K562 (cell line): ENCODE measurements around the gene SLC49A3. TPM values are rescaled to one million over a fixed set of nuclear protein-coding genes. Genes with fewer than 3 reads are reported as not detected.
A peak's percentile ranks its signal among the peaks of the same experiment; 100 is the strongest.

Experiments
- ATAC-seq: fragments of 200-7000 bp; cut with Tn5 transposase; 3 replicates; pipeline ENCODE4 v1.9.1; 2020; ENCODE audit warnings: moderate library complexity
- BruUV-seq: library from RNA; stranded (reverse); fragments of 400-500 nt; replicated peaks from 2 replicates; lab custom pipeline; 2021; lab: Mats Ljungman, UMichigan
- CTCF ChIA-PET: fragments of 300-600 bp; formaldehyde crosslinking; extraction: SDS; loops from one replicate; lab custom pipeline; 2021; ENCODE audit warnings: low intra/inter-chr PET ratio; lab: Yijun Ruan, JAX
- POLR2A ChIA-PET: fragments of 300-600, 350-650 bp; sonication (Branson Sonifier 250); formaldehyde crosslinking; extraction: SDS; loops from one replicate; lab custom pipeline; 2021; ENCODE audit warnings: antibody characterized with exemption, inconsistent platforms; lab: Yijun Ruan, JAX
- DNase-seq, 4 experiments: peaks; one replicate each; pipeline versions ENCODE4 v3.0.0 to v3.0.0-alpha.2; 2011 to 2018; ENCODE audit warnings: low spot score in 3 of 4, mixed read lengths in 3 of 4; ENCODE audit errors: extremely low read depth in 1 of 4
- FAIRE-seq: peaks from 2 replicates; lab custom pipeline; 2011; peaks lifted over from hg19 to GRCh38; lab: Jason Lieb, UNC
- H2AFZ ChIP-seq: 2 replicates; pipeline ENCODE4 v1.6.0; 2011; ENCODE audit warnings: low read depth, low read length, control low read depth, inconsistent platforms
- H3K27ac ChIP-seq: fragments of 200-600 bp; 3 replicates; pipeline ENCODE4 v1.8.0; 2011; ENCODE audit warnings: low read depth, mild to moderate bottlenecking, control low read depth, inconsistent platforms, low read length, moderate library complexity, mixed read lengths; ENCODE audit errors: extremely low read depth
- H3K27me3 ChIP-seq, 2 experiments: fragments of 300-600 bp in 1 of 2; 2 replicates in 1 of 2; 3 replicates in 1 of 2; pipeline versions ENCODE4 v1.6.0 to v1.8.0; 2011; ENCODE audit warnings: inconsistent platforms in 2 of 2, low read length in 2 of 2, mild to moderate bottlenecking in 1 of 2, mixed read lengths in 1 of 2, moderate library complexity in 1 of 2; ENCODE audit not compliant: control insufficient read depth in 2 of 2, insufficient read depth in 2 of 2
- H3K36me3 ChIP-seq: fragments of 300-600 bp; 3 replicates; pipeline ENCODE4 v1.8.0; 2011; ENCODE audit warnings: mild to moderate bottlenecking, low read length, inconsistent platforms; ENCODE audit not compliant: control insufficient read depth, insufficient read depth
- H3K4me1 ChIP-seq, 2 experiments: fragments of 200-600 bp in 1 of 2; replicated peaks in 1 of 2; 2 replicates in 1 of 2; 3 replicates in 1 of 2; pipeline versions ENCODE4 v1.5.1 to v1.8.0; 2011; ENCODE audit warnings: inconsistent platforms in 2 of 2, low read length in 2 of 2, mild to moderate bottlenecking in 1 of 2, mixed read lengths in 1 of 2, moderate library complexity in 1 of 2; ENCODE audit not compliant: control insufficient read depth in 2 of 2, insufficient read depth in 2 of 2
- H3K4me2 ChIP-seq: 2 replicates; pipeline ENCODE4 v1.6.1; 2011; ENCODE audit warnings: low read length, control low read depth, inconsistent platforms, mixed read lengths; ENCODE audit not compliant: insufficient read depth
- H3K4me3 ChIP-seq: fragments of 200-600 bp; sonication (generic), shearing (Covaris generic); 2 replicates; pipeline ENCODE4 v1.5.1; 2016; ENCODE audit warnings: control low read depth, inconsistent platforms
- H3K79me2 ChIP-seq: fragments of 200-600 bp; 3 replicates; pipeline ENCODE4 v1.8.0; 2011; ENCODE audit warnings: low read length, inconsistent platforms; ENCODE audit not compliant: control insufficient read depth, insufficient read depth
- H3K9ac ChIP-seq, 2 experiments: 2 replicates each; pipeline versions ENCODE4 v1.6.0 to v1.6.1; 2011; ENCODE audit warnings: low read depth in 2 of 2, low read length in 2 of 2, control low read depth in 1 of 2, inconsistent platforms in 1 of 2, mild to moderate bottlenecking in 1 of 2, mixed read lengths in 1 of 2; ENCODE audit not compliant: insufficient read depth in 1 of 2
- H3K9me1 ChIP-seq: one replicate; pipeline ENCODE4 v1.6.0; 2011; ENCODE audit warnings: inconsistent platforms, mild to moderate bottlenecking, low read length, moderate library complexity; ENCODE audit not compliant: control insufficient read depth, insufficient read depth
- H3K9me3 ChIP-seq: replicated peaks from 2 replicates; pipeline ENCODE4 v1.5.1; 2011; ENCODE audit warnings: low read depth, low read length, inconsistent platforms; ENCODE audit not compliant: control insufficient read depth, insufficient read depth
- H4K20me1 ChIP-seq: replicated peaks from 2 replicates; pipeline ENCODE4 v1.6.1; 2011; ENCODE audit warnings: low read length, inconsistent platforms, mixed read lengths; ENCODE audit not compliant: control insufficient read depth, insufficient read depth
- CXXC5 ChIP-seq: fragments of 250-450 bp; sonication (Bioruptor Pico); IDR thresholded peaks from 2 replicates; pipeline ENCODE4 v1.8.0; 2022; ENCODE audit warnings: inconsistent platforms, mild to moderate bottlenecking, moderate library complexity
- DACH1 ChIP-seq: fragments of 450-650 bp; IDR thresholded peaks from 2 replicates; pipeline ENCODE4 v1.6.1; 2018; ENCODE audit not compliant: partially characterized antibody
- EP400 ChIP-seq: fragments of 450-650 bp; IDR thresholded peaks from 2 replicates; pipeline ENCODE4 v1.6.1; 2017; ENCODE audit warnings: antibody characterized with exemption, mild to moderate bottlenecking, moderate library complexity
- FOXP1 ChIP-seq: sonication (generic); formaldehyde crosslinking; IDR thresholded peaks from 2 replicates; pipeline ENCODE4 v1.8.0; 2022; ENCODE audit warnings: mild to moderate bottlenecking, missing genetic modification reagents
- HMGN3 ChIP-seq: IDR thresholded peaks from 2 replicates; pipeline ENCODE4 v1.6.1; 2011; ENCODE audit warnings: borderline replicate concordance, low read depth, mild to moderate bottlenecking, mixed read lengths, low read length; ENCODE audit not compliant: insufficient read length; ENCODE audit errors: extremely low read depth
- MTA2 ChIP-seq: fragments of 450-650 bp; IDR thresholded peaks from 2 replicates; pipeline ENCODE4 v1.6.1; 2016; ENCODE audit warnings: low read depth
- MXI1 ChIP-seq: IDR thresholded peaks from 2 replicates; pipeline ENCODE4 v1.6.1; 2011; ENCODE audit warnings: low read depth, mild to moderate bottlenecking, improper control_type of control experiment, low read length
- NUFIP1 ChIP-seq: fragments of 450-650 bp; IDR thresholded peaks from 2 replicates; pipeline ENCODE4 v1.6.1; 2018; ENCODE audit not compliant: partially characterized antibody
- POLR2A ChIP-seq: fragments of 450-650 bp; conservative IDR thresholded peaks from 2 replicates; pipeline ENCODE4 v1.6.1; 2016
- TEAD4 ChIP-seq, 2 experiments: sonication (generic) in 1 of 2; formaldehyde crosslinking in 1 of 2; IDR thresholded peaks; 2 replicates each; pipeline versions ENCODE4 v1.6.1 to v1.8.0; 2012 to 2022; ENCODE audit warnings: borderline replicate concordance in 1 of 2, inconsistent platforms in 1 of 2, low read length in 1 of 2, mild to moderate bottlenecking in 1 of 2, missing genetic modification reagents in 1 of 2
- YBX1 ChIP-seq: fragments of 450-650 bp; IDR thresholded peaks from 2 replicates; pipeline ENCODE4 v1.7.1; 2016; ENCODE audit warnings: mild to moderate bottlenecking
- WGBS: fragments of 100-300 bp; shearing (Covaris generic); methylation state at CpG from one replicate; pipeline ENCODE4 v1.1.6; 2016; ENCODE audit warnings: low coverage, mixed read lengths; ENCODE audit not compliant: insufficient coverage; ENCODE audit errors: missing lambda C conversion rate; 5-methylcytosine and 5-hydroxymethylcytosine counted together
- in situ Hi-C: fragments of 300-500 bp; cut with MboI; formaldehyde crosslinking; loops from 4 replicates; pipeline ENCODE4 v1.15.0; 2018; ENCODE audit warnings: inconsistent platforms, mixed read lengths
- intact Hi-C: fragments of 100-400 bp; cut with micrococcal nuclease; formaldehyde crosslinking; loops from 2 replicates; pipeline ENCODE4 v1.14.2; 2022
- polyA plus RNA-seq, 8 experiments: library from polyadenylated mRNA; depleted of rRNA in 4 of 8; stranded (reverse) in 5 of 8; unstranded in 3 of 8; fragments of >200 nt; fragmentation: Nextera tagmentation in 2 of 8; fragmentation: Illumina TruSeq in 1 of 8; extraction: Ambion mirVana in 2 of 8; extraction: Trizol in 1 of 8; gene quantifications; 2 replicates each; pipeline versions ENCODE4 v1.2.1 to v1.2.3, GENCODE V29; 2011 to 2014; ENCODE audit warnings: inconsistent platforms in 1 of 8, missing spikeins in 1 of 8
- total RNA-seq, 7 experiments: library from RNA; depleted of rRNA in 6 of 7; stranded (reverse); fragments of >200 nt in 6 of 7; fragmentation: Illumina TruSeq in 2 of 7; extraction: Trizol in 2 of 7; gene quantifications; 2 replicates each; pipeline versions ENCODE4 v1.2.1 to v1.2.3, GENCODE V29; 2011 to 2021; ENCODE audit warnings: low replicate concordance in 1 of 7
- TF ChIP-seq, protein P1 (sequence below), 3 experiments: IDR thresholded peaks in 2 of 3; conservative IDR thresholded peaks in 1 of 3; 2 replicates each; pipeline ENCODE4 v1.5.1; 2011 to 2012; ENCODE audit warnings: low read length in 3 of 3, mild to moderate bottlenecking in 3 of 3, control low read depth in 2 of 3, improper control_type of control experiment in 1 of 3, inconsistent platforms in 1 of 3, low read depth in 1 of 3, mixed read lengths in 1 of 3, moderate library complexity in 1 of 3; ENCODE audit not compliant: insufficient read depth in 2 of 3

SLC49A3 gene
- total and polyA plus RNA-seq, 9 of the 15 experiments (the other 6 are each of a cell fraction or from before 2014, with no cell fraction given): 0.24 to 0.41 TPM; not detected in 7

DNA sequence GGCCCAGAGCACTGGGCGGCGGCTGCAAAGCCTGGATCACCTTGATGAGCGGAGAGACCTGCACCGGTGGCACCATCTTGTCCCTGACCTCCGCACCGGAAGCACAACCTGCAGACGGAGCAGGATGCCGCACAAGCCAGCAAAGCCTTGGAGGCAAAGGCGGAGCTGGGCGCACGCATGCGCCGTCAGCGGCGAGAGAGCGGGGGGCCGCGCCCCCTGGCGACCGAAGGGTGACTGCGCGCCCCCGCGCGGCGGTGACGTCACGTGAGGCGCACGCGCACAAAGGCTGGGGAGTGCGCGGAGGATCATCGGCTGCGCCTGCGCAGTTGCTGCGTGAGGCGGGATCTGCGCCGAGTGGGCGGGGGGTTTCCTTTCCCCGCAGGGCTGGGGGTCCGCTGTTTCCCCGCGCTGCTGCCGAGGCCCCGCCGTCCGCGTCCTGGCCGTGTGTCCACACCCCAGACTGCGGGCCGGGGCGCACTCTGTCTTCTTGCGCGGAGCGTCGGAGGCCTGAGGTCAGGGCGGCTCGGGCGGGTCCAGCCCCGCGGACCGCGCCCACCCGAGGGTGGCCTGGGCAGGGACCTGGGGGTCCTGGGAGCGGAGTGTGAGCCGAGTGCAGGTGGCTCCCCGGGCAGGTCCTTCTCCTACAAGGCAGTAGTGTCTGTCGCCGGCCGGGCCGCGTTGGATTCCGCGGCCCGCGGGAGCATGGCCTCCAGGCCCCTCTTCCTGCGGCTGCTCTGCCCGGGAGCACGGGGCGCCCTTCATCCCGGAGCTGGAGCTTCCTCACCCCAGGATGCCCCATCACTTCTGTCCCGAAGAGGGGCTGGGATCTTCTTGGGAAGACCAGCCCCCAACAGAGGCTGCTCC is 14.5 kb downstream of the SLC49A3 start, which contains the start of the genes ATP5ME and MYL5 (continued):
- TF ChIP-seq, protein P1, sequence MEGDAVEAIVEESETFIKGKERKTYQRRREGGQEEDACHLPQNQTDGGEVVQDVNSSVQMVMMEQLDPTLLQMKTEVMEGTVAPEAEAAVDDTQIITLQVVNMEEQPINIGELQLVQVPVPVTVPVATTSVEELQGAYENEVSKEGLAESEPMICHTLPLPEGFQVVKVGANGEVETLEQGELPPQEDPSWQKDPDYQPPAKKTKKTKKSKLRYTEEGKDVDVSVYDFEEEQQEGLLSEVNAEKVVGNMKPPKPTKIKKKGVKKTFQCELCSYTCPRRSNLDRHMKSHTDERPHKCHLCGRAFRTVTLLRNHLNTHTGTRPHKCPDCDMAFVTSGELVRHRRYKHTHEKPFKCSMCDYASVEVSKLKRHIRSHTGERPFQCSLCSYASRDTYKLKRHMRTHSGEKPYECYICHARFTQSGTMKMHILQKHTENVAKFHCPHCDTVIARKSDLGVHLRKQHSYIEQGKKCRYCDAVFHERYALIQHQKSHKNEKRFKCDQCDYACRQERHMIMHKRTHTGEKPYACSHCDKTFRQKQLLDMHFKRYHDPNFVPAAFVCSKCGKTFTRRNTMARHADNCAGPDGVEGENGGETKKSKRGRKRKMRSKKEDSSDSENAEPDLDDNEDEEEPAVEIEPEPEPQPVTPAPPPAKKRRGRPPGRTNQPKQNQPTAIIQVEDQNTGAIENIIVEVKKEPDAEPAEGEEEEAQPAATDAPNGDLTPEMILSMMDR (IDR thresholded peaks at IDR 0.05 in 2 of 3, conservative IDR thresholded peaks at IDR 0.05 in 1 of 3; ENCODE audit: insufficient read depth in 2 of 3, low read depth in 1 of 3, low read length in 3 of 3): peak; percentile 92 to 100 (median 99)
- TF ChIP-seq EP400: peak; percentile 45

DNA sequence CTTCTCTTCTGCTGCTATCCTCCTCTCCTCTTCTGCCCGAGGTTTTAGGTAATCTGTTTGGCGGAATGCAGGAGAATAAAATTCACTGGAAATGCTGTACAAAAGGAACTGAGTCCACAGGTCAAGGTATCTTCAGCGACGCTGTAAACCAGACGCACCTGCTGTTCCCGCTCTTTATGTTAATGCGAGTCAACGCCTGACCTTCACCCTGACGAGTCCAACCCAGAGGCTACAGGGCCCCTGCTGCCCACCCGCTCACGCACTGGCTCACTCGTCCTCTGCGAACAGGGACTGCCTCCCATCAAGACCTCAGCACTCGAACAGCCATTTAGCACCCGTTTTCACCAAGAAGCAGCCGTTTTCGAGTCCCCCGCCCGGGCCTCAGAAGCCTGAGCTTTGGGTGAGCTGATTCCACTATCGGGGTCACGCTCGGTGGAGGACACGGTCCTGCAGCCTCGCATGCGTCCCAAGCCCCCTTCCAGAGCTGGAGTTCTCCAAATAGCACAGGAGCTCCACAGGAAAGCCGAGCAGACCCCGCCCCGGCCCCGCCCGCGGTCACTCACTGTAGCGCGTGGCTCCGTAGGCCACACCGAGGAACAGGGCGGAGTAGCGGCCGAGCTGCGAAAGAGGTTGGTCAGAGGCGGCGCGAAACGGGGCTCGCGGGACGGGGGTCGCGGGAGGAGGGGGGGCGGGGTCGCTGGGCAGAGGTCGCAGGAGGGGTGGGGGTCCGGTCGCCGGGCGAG is 15.4 kb downstream of the SLC49A3 start:
- Histone ChIP-seq H3K27ac (peak overlapping the region; percentile 91), H2AFZ (peak overlapping the region; percentile 47), H4K20me1 (peaks cover 5% of the 10 kb centered on the region; the same call in 1 of the 2 replicates), H3K4me1 (peaks cover 9 to 52% of the 10 kb centered on the region in 2 experiments), H3K4me3 (peak overlapping the region; percentile 97), H3K36me3 (peaks cover 32% of the 10 kb centered on the region), H3K27me3 (no peaks in the 10 kb centered on the region), H3K9me1 (no peaks in the 10 kb centered on the region), H3K9me3 (no peaks in the 10 kb centered on the region), H3K4me2 (peak overlapping the region; percentile 93), H3K9ac (peak overlapping the region; percentile 85 to 93), H3K79me2 (peaks cover 22% of the 10 kb centered on the region)
- in situ Hi-C loops: no loop called here
- ChIA-PET POLR2A (no interaction called here), CTCF (interaction anchor here (1.0 kb wide), 1 partner anchor 54 kb away, joined by 3 read pairs; no protein-coding TSS in a partner anchor)
- BruUV-seq: no TSS peak
- FAIRE-seq (peak; percentile 72), ATAC-seq (peak; percentile 61), DNase-seq (peak in 2 of 4 experiments; percentile 64 to 67)
- 2% methylated on average over 26 of the region's 55 CpGs for WGBS
- intact Hi-C loops: loop anchor here (1.0 kb wide), 1 partner anchor 71 kb away; no protein-coding TSS in a partner anchor
- TF ChIP-seq HMGN3: peak; percentile 33
- TF ChIP-seq DACH1: no peak
- no peak for TF ChIP-seq TEAD4 (IDR thresholded peaks at IDR 0.05; ENCODE audit: low read length)
- TF ChIP-seq TEAD4 (CRISPR knock-in tag; IDR thresholded peaks at IDR 0.05; ENCODE audit: borderline replicate concordance): 0 out of 2 replicates have a peak, but pooled peaks have one; percentile 58
- no peak for TF ChIP-seq MXI1
- TF ChIP-seq POLR2A: no peak
- no peak for TF ChIP-seq YBX1
- TF ChIP-seq CXXC5 (CRISPR knock-in tag): peak; percentile 7; the same call in 1 of the 2 replicates
- TF ChIP-seq NUFIP1: no peak
- TF ChIP-seq FOXP1 (CRISPR knock-in tag): 0 out of 2 replicates have a peak, but pooled peaks have one; percentile 7
- no peak for TF ChIP-seq MTA2
